H1 (cell line): ENCODE data around the gene MRTFA. TPM values are rescaled to one million over a fixed set of nuclear protein-coding genes. Genes with fewer than 3 reads are reported as not detected.

Source experiments
- CTCF ChIA-PET: fragments of 300-600 bp; sonication (Branson Sonifier 250); formaldehyde crosslinking; loops from one replicate; lab custom pipeline; 2021; ENCODE audit not compliant: partially characterized antibody; lab: Charles Lee
- POLR2A ChIA-PET: fragments of 300-600 bp; sonication (Branson Sonifier 250); formaldehyde crosslinking; loops from one replicate; lab custom pipeline; 2021; ENCODE audit warnings: inconsistent platforms; ENCODE audit not compliant: partially characterized antibody; lab: Charles Lee
- DNase-seq, 2 experiments: peaks; one replicate each; pipeline versions ENCODE4 v3.0.0 to v3.0.0-alpha.2; 2010 to 2022; ENCODE audit warnings: low spot score in 2 of 2, low read depth in 1 of 2, mixed read lengths in 1 of 2
- FAIRE-seq: peaks from 2 replicates; lab custom pipeline; 2011; peaks lifted over from hg19 to GRCh38; lab: Jason Lieb, UNC
- H2AFZ ChIP-seq: 2 replicates; pipeline ENCODE4 v1.8.1; 2012; ENCODE audit warnings: low read length, inconsistent platforms
- H2AK5ac ChIP-seq: 2 replicates; pipeline ENCODE4 v1.6.1; 2013; ENCODE audit warnings: low read depth, low read length
- H2BK120ac ChIP-seq: replicated peaks from 2 replicates; pipeline ENCODE3; 2013; ENCODE audit warnings: low read depth, low read length, inconsistent platforms
- H2BK12ac ChIP-seq: 2 replicates; pipeline ENCODE4 v1.6.1; 2013; ENCODE audit warnings: low read depth, low read length
- H2BK15ac ChIP-seq: 2 replicates; pipeline ENCODE4 v1.6.1; 2013; ENCODE audit warnings: low read length
- H2BK20ac ChIP-seq: 2 replicates; pipeline ENCODE4 v1.6.1; 2013; ENCODE audit warnings: low read length
- H2BK5ac ChIP-seq: 2 replicates; pipeline ENCODE4 v1.6.1; 2013; ENCODE audit warnings: low read depth, low read length
- H3K14ac ChIP-seq: 2 replicates; pipeline ENCODE4 v1.6.1; 2013; ENCODE audit warnings: inconsistent platforms; ENCODE audit not compliant: insufficient read length
- H3K18ac ChIP-seq: 2 replicates; pipeline ENCODE4 v1.6.1; 2013; ENCODE audit warnings: low read length; ENCODE audit errors: extremely low read depth
- H3K23ac ChIP-seq: 2 replicates; pipeline ENCODE4 v1.6.1; 2013; ENCODE audit warnings: inconsistent platforms; ENCODE audit not compliant: insufficient read length
- H3K23me2 ChIP-seq: 2 replicates; pipeline ENCODE4 v1.6.1; 2013; ENCODE audit warnings: low read depth, low read length
- H3K27ac ChIP-seq: 2 replicates; pipeline ENCODE4 v1.6.1; 2011; ENCODE audit warnings: low read depth, low read length, inconsistent platforms
- H3K27me3 ChIP-seq, 4 experiments: replicated peaks in 1 of 4; 1 replicate in 1 of 4; 2 replicates in 3 of 4; pipeline versions ENCODE4 v1.6.1 to v1.8.1; 2011 to 2013; ENCODE audit warnings: low read length in 3 of 4, mild to moderate bottlenecking in 3 of 4, inconsistent platforms in 2 of 4, mixed read lengths in 2 of 4, moderate library complexity in 1 of 4; ENCODE audit not compliant: control insufficient read depth in 3 of 4, insufficient read depth in 3 of 4; ENCODE audit errors: extremely low read depth in 1 of 4
- H3K36me3 ChIP-seq, 4 experiments: 2 replicates each; pipeline versions ENCODE4 v1.6.1 to v1.8.1; 2011 to 2013; ENCODE audit warnings: mild to moderate bottlenecking in 4 of 4, low read length in 3 of 4, moderate library complexity in 2 of 4, control low read depth in 1 of 4, inconsistent platforms in 1 of 4; ENCODE audit not compliant: insufficient read depth in 4 of 4, control insufficient read depth in 2 of 4
- H3K4ac ChIP-seq: replicated peaks from 2 replicates; pipeline ENCODE3; 2013; ENCODE audit warnings: low read length, low read depth, mixed read lengths, inconsistent platforms; ENCODE audit not compliant: insufficient read length
- H3K4me1 ChIP-seq, 4 experiments: replicated peaks in 1 of 4; 1 replicate in 1 of 4; 2 replicates in 3 of 4; pipeline versions ENCODE4 v1.6.1 to v1.8.1; 2011 to 2013; ENCODE audit warnings: low read length in 3 of 4, inconsistent platforms in 2 of 4, mixed read lengths in 1 of 4; ENCODE audit not compliant: insufficient read depth in 4 of 4, control insufficient read depth in 3 of 4
- H3K4me2 ChIP-seq, 2 experiments: 2 replicates each; pipeline versions ENCODE4 v1.6.1 to v1.8.1; 2011 to 2013; ENCODE audit warnings: low read depth in 2 of 2, low read length in 2 of 2, control low read depth in 1 of 2, inconsistent platforms in 1 of 2, mild to moderate bottlenecking in 1 of 2; ENCODE audit not compliant: insufficient read depth in 1 of 2
- H3K4me3 ChIP-seq, 4 experiments: fragments of 200-600, 300-600 bp in 1 of 4; sonication (generic), shearing (Covaris generic), sonication (Bioruptor Twin) in 1 of 4; 2 replicates each; pipeline versions ENCODE4 v1.5.1 to v1.8.1; 2011 to 2016; ENCODE audit warnings: low read length in 4 of 4, low read depth in 3 of 4, control low read depth in 2 of 4, inconsistent platforms in 2 of 4, mild to moderate bottlenecking in 2 of 4, mixed read lengths in 1 of 4, moderate library complexity in 1 of 4; ENCODE audit not compliant: insufficient read depth in 2 of 4; ENCODE audit errors: extremely low read depth in 1 of 4
- H3K56ac ChIP-seq: replicated peaks from 2 replicates; pipeline ENCODE3; 2013; ENCODE audit warnings: low read depth, mild to moderate bottlenecking, mixed read lengths, low read length, inconsistent platforms; ENCODE audit not compliant: insufficient read length
- H3K79me1 ChIP-seq: 2 replicates; pipeline ENCODE4 v1.6.1; 2013; ENCODE audit warnings: low read depth, low read length, control low read depth
- H3K79me2 ChIP-seq, 2 experiments: 2 replicates each; pipeline versions ENCODE4 v1.6.1 to v1.8.1; 2012 to 2013; ENCODE audit warnings: low read length in 2 of 2, mild to moderate bottlenecking in 2 of 2, inconsistent platforms in 1 of 2; ENCODE audit not compliant: insufficient read depth in 2 of 2, control insufficient read depth in 1 of 2
- H3K9ac ChIP-seq, 4 experiments: replicated peaks in 1 of 4; 1 replicate in 1 of 4; 2 replicates in 3 of 4; pipeline versions ENCODE4 v1.6.1 to v1.8.1; 2011 to 2013; ENCODE audit warnings: low read depth in 3 of 4, low read length in 3 of 4, control low read depth in 2 of 4, mild to moderate bottlenecking in 2 of 4, moderate library complexity in 2 of 4, inconsistent platforms in 1 of 4; ENCODE audit errors: extremely low read depth in 1 of 4
- H3K9me3 ChIP-seq, 2 experiments: 2 replicates each; pipeline versions ENCODE4 v1.6.1 to v1.8.1; 2012 to 2013; ENCODE audit warnings: mild to moderate bottlenecking in 2 of 2, moderate library complexity in 2 of 2, control low read depth in 1 of 2, inconsistent platforms in 1 of 2, low read depth in 1 of 2, low read length in 1 of 2, mixed read lengths in 1 of 2; ENCODE audit not compliant: insufficient read depth in 2 of 2
- H4K20me1 ChIP-seq, 2 experiments: replicated peaks in 1 of 2; 2 replicates each; pipeline versions ENCODE3 to v1.8.1; 2011 to 2013; ENCODE audit warnings: inconsistent platforms in 2 of 2, low read length in 2 of 2, mild to moderate bottlenecking in 1 of 2; ENCODE audit not compliant: insufficient read depth in 2 of 2, control insufficient read depth in 1 of 2
- H4K5ac ChIP-seq: 2 replicates; pipeline ENCODE4 v1.6.1; 2013; ENCODE audit warnings: low read length, low read depth, mixed read lengths, inconsistent platforms; ENCODE audit not compliant: insufficient read length
- H4K8ac ChIP-seq: 2 replicates; pipeline ENCODE4 v1.8.0; 2013; ENCODE audit warnings: mild to moderate bottlenecking, moderate library complexity, low read length, inconsistent platforms; ENCODE audit not compliant: insufficient read depth; ENCODE audit errors: extremely low read depth
- H4K91ac ChIP-seq: replicated peaks from 2 replicates; pipeline ENCODE3; 2013; ENCODE audit warnings: low read length, mixed read lengths, inconsistent platforms; ENCODE audit not compliant: insufficient read length
- HDAC6 ChIP-seq: IDR thresholded peaks from one replicate; pipeline ENCODE4 v1.7.1; 2012; ENCODE audit warnings: low read depth, mild to moderate bottlenecking, inconsistent platforms, low read length, moderate library complexity
- TCF12 ChIP-seq: IDR thresholded peaks from 2 replicates; pipeline ENCODE4 v1.6.1; 2011; ENCODE audit warnings: low read depth, mild to moderate bottlenecking, low read length
- WGBS, 2 experiments: shearing (Covaris generic) in 1 of 2; methylation state at CpG; one replicate each; pipeline versions ENCODE4 v1.1.6 to v1.1.7; 2013 to 2015; ENCODE audit warnings: low lambda C conversion rate in 2 of 2, mixed read lengths in 2 of 2, inconsistent platforms in 1 of 2, low coverage in 1 of 2, missing lambda C conversion rate in 1 of 2; ENCODE audit not compliant: insufficient replicate concordance in 2 of 2, insufficient coverage in 1 of 2, insufficient read length in 1 of 2; ENCODE audit errors: extremely low coverage in 1 of 2, missing lambda C conversion rate in 1 of 2; 5-methylcytosine and 5-hydroxymethylcytosine counted together
- polyA plus RNA-seq, 7 experiments: library from polyadenylated mRNA; depleted of rRNA in 3 of 7; stranded (reverse) in 5 of 7; unstranded in 2 of 7; fragments of >200 nt in 5 of 7; fragments of 200-250 nt in 2 of 7; gene quantifications; 1 replicate in 5 of 7; 2 replicates in 1 of 7; 4 replicates in 1 of 7; pipeline versions ENCODE4 v1.2.1 to v1.2.3, GENCODE V29; 2011 to 2013; ENCODE audit warnings: missing spikeins in 2 of 7, mixed read lengths in 2 of 7
- total RNA-seq: library from RNA; stranded (reverse); fragmentation: NEBNext Ultra II Directional; extraction: Animal tissue kit (Norgen Biotek cat#: 25700); gene quantifications from 2 replicates; pipeline ENCODE4 v1.2.1, GENCODE V29; 2021
- TF ChIP-seq, protein P1 (sequence below): IDR thresholded peaks from 2 replicates; pipeline ENCODE4 v1.6.1; 2011; ENCODE audit warnings: low read depth, mild to moderate bottlenecking, low read length; ENCODE audit not compliant: insufficient read depth

Gene MRTFA
- total and polyA plus RNA-seq, 2 of the 8 experiments (the other 6 are each of a cell fraction or from before 2014, with no cell fraction given), result 5.4 to 37.9 TPM

DNA sequence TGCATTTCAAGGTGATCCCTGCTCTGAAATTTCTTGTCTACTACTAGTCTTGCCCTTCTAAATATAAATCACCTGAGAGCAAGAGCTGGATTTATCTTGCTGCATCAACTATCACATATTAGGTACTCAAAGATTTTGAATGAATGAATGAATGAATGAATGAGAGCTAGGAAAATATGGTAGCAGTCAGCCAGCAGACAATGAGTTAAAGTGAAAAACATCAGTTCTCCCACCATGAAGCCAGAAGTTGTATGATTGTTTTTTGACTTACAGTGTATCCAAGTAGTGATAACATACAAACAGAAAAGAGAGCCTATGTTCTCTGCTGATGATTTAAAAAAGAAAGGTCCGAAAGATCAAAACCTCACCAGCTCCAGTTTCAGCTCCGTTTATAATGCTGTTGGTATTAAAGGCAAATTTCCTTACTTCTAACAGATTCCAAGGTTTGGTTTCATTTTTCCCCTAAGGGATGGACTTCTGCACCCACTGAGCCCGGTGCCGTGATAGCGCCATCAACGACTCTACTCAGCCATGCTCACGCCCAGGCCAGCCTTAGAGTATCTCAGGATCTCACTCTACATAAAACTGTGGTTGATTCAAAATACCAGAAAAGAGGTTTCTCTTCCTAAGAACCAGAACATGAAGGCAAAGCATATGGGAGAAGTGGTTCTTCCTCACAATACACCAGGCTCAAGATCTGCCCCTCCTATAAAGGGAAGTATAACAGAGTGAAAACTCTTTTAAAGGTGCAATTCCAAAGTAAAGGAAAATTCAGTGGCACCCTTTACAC is 174.1 kb downstream of the MRTFA start:
- H2AK5ac ChIP-seq, result no peak overlapping the region
- no peak overlapping the region for H2BK12ac ChIP-seq
- no peaks in the 10 kb centered on the region; the same call in 1 of the 2 replicates for H3K79me1 ChIP-seq
- POLR2A ChIA-PET, result no interaction called here
- no peak overlapping the region for H2AFZ ChIP-seq
- no peak overlapping the region for H4K91ac ChIP-seq
- 92% methylated on average over 7 of the region's 7 CpGs; no CpG with 5 or more reads in 1 of the 2 experiments for WGBS, 2 experiments
- H3K4me1 ChIP-seq, result no peaks in the 10 kb centered on the region
- FAIRE-seq (no peak), DNase-seq (no peak)
- no peak overlapping the region for H3K9ac ChIP-seq
- no peaks in the 10 kb centered on the region for H3K27me3 ChIP-seq
- H2BK120ac ChIP-seq, result no peak overlapping the region
- H3K36me3 ChIP-seq, result no peaks in the 10 kb centered on the region
- H3K27ac ChIP-seq, result no peak overlapping the region
- no peak overlapping the region for H2BK15ac ChIP-seq
- CTCF ChIA-PET, result interaction anchor here (0.5 to 1.6 kb wide), 3 partner anchors 19 to 452 kb away, joined by 3 to 5 read pairs (median 4); no protein-coding TSS in a partner anchor
- no peak overlapping the region for H4K8ac ChIP-seq
- H3K18ac ChIP-seq, result no peak overlapping the region
- H2BK5ac ChIP-seq, result no peak overlapping the region
- no peak overlapping the region for H3K4ac ChIP-seq
- no peaks in the 10 kb centered on the region for H3K23me2 ChIP-seq
- no peaks in the 10 kb centered on the region for H3K79me2 ChIP-seq
- no peaks in the 10 kb centered on the region for H4K20me1 ChIP-seq
- TF ChIP-seq, protein P1, sequence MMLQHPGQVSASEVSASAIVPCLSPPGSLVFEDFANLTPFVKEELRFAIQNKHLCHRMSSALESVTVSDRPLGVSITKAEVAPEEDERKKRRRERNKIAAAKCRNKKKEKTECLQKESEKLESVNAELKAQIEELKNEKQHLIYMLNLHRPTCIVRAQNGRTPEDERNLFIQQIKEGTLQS, result no peak
- TF ChIP-seq TCF12 (no peak), HDAC6 (no peak)
- H4K5ac ChIP-seq, result no peak overlapping the region
- no peak overlapping the region for H3K4me2 ChIP-seq
- no peak overlapping the region for H3K56ac ChIP-seq
- H2BK20ac ChIP-seq, result no peak overlapping the region
- H3K23ac ChIP-seq, result no peak overlapping the region
- no peaks in the 10 kb centered on the region for H3K9me3 ChIP-seq
- H3K14ac ChIP-seq, result no peak overlapping the region
- no peak overlapping the region for H3K4me3 ChIP-seq
